Measurements from ENCODE around the gene YJEFN3.

DNA sequence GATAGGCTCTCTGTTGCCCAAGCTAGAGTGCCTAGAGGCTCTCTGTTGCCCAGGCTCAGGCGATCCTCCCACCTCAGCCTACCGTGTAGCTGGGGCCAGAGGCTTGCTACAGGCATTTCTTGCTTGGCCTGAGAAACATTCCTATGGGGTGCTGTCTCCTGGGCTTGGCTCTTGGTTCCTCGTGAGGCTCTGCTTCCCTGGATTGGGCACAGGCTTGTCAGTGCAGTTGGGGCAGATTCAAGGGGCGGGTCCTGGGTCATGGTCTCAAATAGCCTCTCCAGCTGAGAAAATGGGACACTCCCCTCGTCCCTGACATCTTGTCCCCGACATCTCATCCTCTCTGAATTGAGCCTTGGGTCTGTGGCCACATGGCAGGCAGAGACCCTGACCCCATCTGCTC lies 18.3 kb upstream of the YJEFN3 start:
- TF ChIP-seq, protein P1, sequence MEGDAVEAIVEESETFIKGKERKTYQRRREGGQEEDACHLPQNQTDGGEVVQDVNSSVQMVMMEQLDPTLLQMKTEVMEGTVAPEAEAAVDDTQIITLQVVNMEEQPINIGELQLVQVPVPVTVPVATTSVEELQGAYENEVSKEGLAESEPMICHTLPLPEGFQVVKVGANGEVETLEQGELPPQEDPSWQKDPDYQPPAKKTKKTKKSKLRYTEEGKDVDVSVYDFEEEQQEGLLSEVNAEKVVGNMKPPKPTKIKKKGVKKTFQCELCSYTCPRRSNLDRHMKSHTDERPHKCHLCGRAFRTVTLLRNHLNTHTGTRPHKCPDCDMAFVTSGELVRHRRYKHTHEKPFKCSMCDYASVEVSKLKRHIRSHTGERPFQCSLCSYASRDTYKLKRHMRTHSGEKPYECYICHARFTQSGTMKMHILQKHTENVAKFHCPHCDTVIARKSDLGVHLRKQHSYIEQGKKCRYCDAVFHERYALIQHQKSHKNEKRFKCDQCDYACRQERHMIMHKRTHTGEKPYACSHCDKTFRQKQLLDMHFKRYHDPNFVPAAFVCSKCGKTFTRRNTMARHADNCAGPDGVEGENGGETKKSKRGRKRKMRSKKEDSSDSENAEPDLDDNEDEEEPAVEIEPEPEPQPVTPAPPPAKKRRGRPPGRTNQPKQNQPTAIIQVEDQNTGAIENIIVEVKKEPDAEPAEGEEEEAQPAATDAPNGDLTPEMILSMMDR (conservative IDR thresholded peaks at IDR 0.05; ENCODE audit: low read length): no peak
- no peak for TF ChIP-seq EZH2phosphoT487 (IDR thresholded peaks at IDR 0.05; ENCODE audit: borderline replicate concordance)

Measured in Loucy (cell line).